Liver (tissue), 9 donors: Measurements from ENCODE around the gene TSPAN32. TPM values are rescaled to one million over a fixed set of nuclear protein-coding genes. Genes with fewer than 3 reads are reported as not detected.

Experiments used
- DNase-seq: peaks from one replicate; pipeline ENCODE4 v3.0.0-alpha.2; 2017; ENCODE audit warnings: low spot score
- H3K27ac ChIP-seq, 2 donors: one replicate each; pipeline ENCODE4 v1.7.0; 2013; ENCODE audit warnings: inconsistent platforms in 2 of 2, low read length in 2 of 2, control low read depth in 1 of 2, low read depth in 1 of 2, mild to moderate bottlenecking in 1 of 2
- H3K27me3 ChIP-seq, 4 donors: one replicate each; pipeline versions ENCODE4 v1.6.1 to v1.7.0; 2013; ENCODE audit warnings: low read length in 3 of 4, inconsistent platforms in 1 of 4, mild to moderate bottlenecking in 1 of 4, moderate library complexity in 1 of 4; ENCODE audit not compliant: control insufficient read depth in 4 of 4, insufficient read depth in 4 of 4
- H3K36me3 ChIP-seq, 4 donors: one replicate each; pipeline versions ENCODE4 v1.6.1 to v1.7.0; 2013; ENCODE audit warnings: low read length in 3 of 4, mild to moderate bottlenecking in 3 of 4, low read depth in 1 of 4, moderate library complexity in 1 of 4; ENCODE audit not compliant: control insufficient read depth in 4 of 4, insufficient read depth in 3 of 4
- H3K4me1 ChIP-seq, 4 donors: one replicate each; pipeline versions ENCODE4 v1.6.1 to v1.7.0; 2013; ENCODE audit warnings: low read length in 3 of 4, mild to moderate bottlenecking in 3 of 4, moderate library complexity in 1 of 4; ENCODE audit not compliant: control insufficient read depth in 4 of 4, insufficient read depth in 4 of 4
- H3K4me3 ChIP-seq, 3 donors: one replicate each; pipeline versions ENCODE4 v1.6.1 to v1.7.0; 2013; ENCODE audit warnings: low read length in 3 of 3, control low read depth in 1 of 3, low read depth in 1 of 3, mild to moderate bottlenecking in 1 of 3
- H3K9ac ChIP-seq, 2 donors: one replicate each; pipeline ENCODE4 v1.7.0; 2013; ENCODE audit warnings: low read length in 2 of 2, mild to moderate bottlenecking in 2 of 2, moderate library complexity in 2 of 2, control low read depth in 1 of 2, low read depth in 1 of 2
- H3K9me3 ChIP-seq, 4 donors: one replicate each; pipeline versions ENCODE4 v1.6.1 to v1.7.0; 2013; ENCODE audit warnings: low read length in 3 of 4; ENCODE audit not compliant: control insufficient read depth in 4 of 4
- EGR1 ChIP-seq, 2 donors: IDR thresholded peaks; 2 replicates each; pipeline ENCODE4 v1.6.1; 2016 to 2018; ENCODE audit warnings: antibody characterized with exemption in 2 of 2, low read depth in 2 of 2
- FOXA1 ChIP-seq: IDR thresholded peaks from 2 replicates; pipeline ENCODE4 v1.6.1; 2016; ENCODE audit warnings: antibody characterized with exemption
- GABPA ChIP-seq, 2 donors: IDR thresholded peaks in 1 of 2; conservative IDR thresholded peaks in 1 of 2; 2 replicates each; pipeline ENCODE4 v1.6.1; 2016; ENCODE audit warnings: antibody characterized with exemption in 2 of 2, mild to moderate bottlenecking in 1 of 2, moderate library complexity in 1 of 2
- HNF4A ChIP-seq, 2 donors: conservative IDR thresholded peaks; 2 replicates each; pipeline ENCODE4 v1.6.1; 2016; ENCODE audit warnings: antibody characterized with exemption in 2 of 2, mild to moderate bottlenecking in 2 of 2
- HNF4G ChIP-seq: IDR thresholded peaks from 2 replicates; pipeline ENCODE4 v1.6.1; 2016; ENCODE audit warnings: antibody characterized with exemption
- JUND ChIP-seq, 2 donors: IDR thresholded peaks; 2 replicates each; pipeline ENCODE4 v1.6.1; 2016; ENCODE audit warnings: antibody characterized with exemption in 2 of 2
- MAX ChIP-seq: IDR thresholded peaks from 2 replicates; pipeline ENCODE4 v1.6.1; 2016; ENCODE audit warnings: antibody characterized with exemption
- NR2F2 ChIP-seq: IDR thresholded peaks from 2 replicates; pipeline ENCODE4 v1.6.1; 2016; ENCODE audit warnings: antibody characterized with exemption
- RAD21 ChIP-seq, 2 donors: IDR thresholded peaks; 2 replicates each; pipeline ENCODE4 v1.6.1; 2016; ENCODE audit warnings: antibody characterized with exemption in 2 of 2, mild to moderate bottlenecking in 2 of 2
- RXRA ChIP-seq, 2 donors: IDR thresholded peaks; 2 replicates each; pipeline ENCODE4 v1.6.1; 2017 to 2018; ENCODE audit warnings: antibody characterized with exemption in 2 of 2, mild to moderate bottlenecking in 1 of 2
- SP1 ChIP-seq: IDR thresholded peaks from 2 replicates; pipeline ENCODE4 v1.6.1; 2018; ENCODE audit warnings: antibody characterized with exemption, mild to moderate bottlenecking
- TAF1 ChIP-seq: conservative IDR thresholded peaks from 2 replicates; pipeline ENCODE4 v1.6.1; 2016; ENCODE audit warnings: antibody characterized with exemption, mild to moderate bottlenecking
- YY1 ChIP-seq: IDR thresholded peaks from 2 replicates; pipeline ENCODE4 v1.6.1; 2016; ENCODE audit warnings: antibody characterized with exemption, mild to moderate bottlenecking
- ZBTB33 ChIP-seq: IDR thresholded peaks from 2 replicates; pipeline ENCODE4 v1.6.1; 2016; ENCODE audit warnings: antibody characterized with exemption
- WGBS: extraction: QIAGEN DNeasy Blood & Tissue Kit; methylation state at CpG from one replicate; pipeline ENCODE4 v1.1.7; 2013; 5-methylcytosine and 5-hydroxymethylcytosine counted together
- polyA plus RNA-seq, 2 donors: library from polyadenylated mRNA; stranded (reverse) in 1 of 2; unstranded in 1 of 2; fragments of 200-250 nt in 1 of 2; fragments of >200 nt in 1 of 2; fragmentation: Nextera tagmentation in 1 of 2; extraction: Ambion mirVana in 1 of 2; gene quantifications; one replicate each; pipeline versions ENCODE4 v1.2.1 to v1.2.3, GENCODE V29; 2013 to 2015
- total RNA-seq, 2 donors: library from RNA; depleted of rRNA; stranded (reverse); fragments of >200 nt; gene quantifications; one replicate each; pipeline ENCODE4 v1.2.3, GENCODE V29; 2014
- TF ChIP-seq, protein P1 (sequence below): fragments of 150-350 bp; IDR thresholded peaks from 2 replicates; pipeline ENCODE4 v1.5.1; 2017; ENCODE audit warnings: improper control_type of control experiment, low read depth, low read length; ENCODE audit not compliant: missing input control
- TF ChIP-seq, protein P2 (sequence below): IDR thresholded peaks from 2 replicates; pipeline ENCODE4 v1.6.1; 2016; ENCODE audit warnings: antibody characterized with exemption
- donor health status: healthy.
- donor health status: healthy.
- donor health status: healthy.
- donor health status: healthy.
- donor health status: healthy.

The TSPAN32 gene
- total and polyA plus RNA-seq, 4 donors, result 0.25 to 71.4 (median 0.45) TPM

DNA sequence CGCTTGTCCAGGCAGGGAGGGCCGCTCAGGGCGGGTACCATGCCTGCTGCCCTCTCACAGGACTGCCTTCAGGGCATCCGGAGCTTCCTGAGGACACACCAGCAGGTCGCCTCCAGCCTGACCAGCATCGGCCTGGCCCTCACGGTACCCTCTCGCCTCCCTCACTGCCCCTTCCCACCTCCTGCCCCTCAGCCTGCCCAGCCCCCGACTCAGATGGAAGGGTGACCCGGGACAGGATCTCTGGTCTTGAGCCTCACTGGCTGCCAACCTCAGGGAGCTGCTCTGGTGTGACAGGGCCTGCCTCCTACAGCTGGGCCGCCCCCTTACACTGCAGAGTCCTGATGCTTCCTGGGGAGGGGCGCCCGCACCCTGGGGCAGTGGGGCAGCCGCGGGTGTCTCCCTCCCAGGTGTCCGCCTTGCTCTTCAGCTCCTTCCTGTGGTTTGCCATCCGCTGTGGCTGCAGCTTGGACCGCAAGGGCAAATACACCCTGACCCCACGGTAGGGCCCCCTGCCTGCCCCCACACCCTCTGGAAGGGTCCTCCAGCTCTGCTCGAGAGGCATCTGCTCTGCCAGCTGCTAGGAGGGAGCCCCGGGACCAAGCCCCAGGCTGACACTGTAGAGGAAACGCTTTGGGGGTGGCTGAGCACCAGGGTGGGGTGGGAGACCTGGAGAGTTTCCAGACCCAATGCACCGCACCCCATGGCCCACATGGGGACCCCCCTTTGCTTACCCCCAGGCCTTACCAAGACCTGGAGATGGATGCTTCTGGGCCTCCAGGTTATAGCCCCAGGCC lies 14.6 kb downstream of the TSPAN32 start (continued):
- TF ChIP-seq, protein P1, sequence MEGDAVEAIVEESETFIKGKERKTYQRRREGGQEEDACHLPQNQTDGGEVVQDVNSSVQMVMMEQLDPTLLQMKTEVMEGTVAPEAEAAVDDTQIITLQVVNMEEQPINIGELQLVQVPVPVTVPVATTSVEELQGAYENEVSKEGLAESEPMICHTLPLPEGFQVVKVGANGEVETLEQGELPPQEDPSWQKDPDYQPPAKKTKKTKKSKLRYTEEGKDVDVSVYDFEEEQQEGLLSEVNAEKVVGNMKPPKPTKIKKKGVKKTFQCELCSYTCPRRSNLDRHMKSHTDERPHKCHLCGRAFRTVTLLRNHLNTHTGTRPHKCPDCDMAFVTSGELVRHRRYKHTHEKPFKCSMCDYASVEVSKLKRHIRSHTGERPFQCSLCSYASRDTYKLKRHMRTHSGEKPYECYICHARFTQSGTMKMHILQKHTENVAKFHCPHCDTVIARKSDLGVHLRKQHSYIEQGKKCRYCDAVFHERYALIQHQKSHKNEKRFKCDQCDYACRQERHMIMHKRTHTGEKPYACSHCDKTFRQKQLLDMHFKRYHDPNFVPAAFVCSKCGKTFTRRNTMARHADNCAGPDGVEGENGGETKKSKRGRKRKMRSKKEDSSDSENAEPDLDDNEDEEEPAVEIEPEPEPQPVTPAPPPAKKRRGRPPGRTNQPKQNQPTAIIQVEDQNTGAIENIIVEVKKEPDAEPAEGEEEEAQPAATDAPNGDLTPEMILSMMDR, result no peak
- TF ChIP-seq YY1 (no peak), RAD21 (IDR thresholded peaks at IDR 0.05) (no peak)

DNA sequence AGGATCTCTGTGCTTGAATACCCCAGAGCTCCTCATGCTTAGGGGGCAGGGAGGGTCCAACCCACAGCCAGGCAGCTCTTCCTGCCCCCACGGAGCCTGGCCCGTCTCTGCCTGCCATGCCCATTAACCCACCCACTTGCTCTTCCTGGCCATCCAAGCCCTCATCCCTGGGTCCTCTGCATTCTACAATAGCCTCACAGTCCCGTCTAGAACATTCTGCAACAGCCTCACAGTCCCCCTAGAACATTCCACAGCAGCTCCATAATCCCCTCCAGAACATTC lies 15.1 kb downstream of the TSPAN32 start:
- Histone ChIP-seq H3K9ac (no peak overlapping the region), H3K4me3 (no peak overlapping the region), H3K9me3 (no peaks in the 10 kb centered on the region), H3K4me1 (peaks cover 14 to 36% (median 26%) of the 10 kb centered on the region in 4 donors), H3K36me3 (no peaks in the 10 kb centered on the region), H3K27ac (no peak overlapping the region), H3K27me3 (no peaks in the 10 kb centered on the region)
- 95% methylated on average over 3 of the region's 3 CpGs for WGBS
- DNase-seq, result no peak
- TF ChIP-seq MAX (no peak), RAD21 (IDR thresholded peaks at IDR 0.05) (no peak), SP1 (no peak), HNF4A (conservative IDR thresholded peaks at IDR 0.05) (no peak), FOXA1 (no peak), GABPA (IDR thresholded peaks at IDR 0.05 in 1 of 2, conservative IDR thresholded peaks at IDR 0.05 in 1 of 2) (no peak), EGR1 (IDR thresholded peaks at IDR 0.05; ENCODE audit: low read depth in 2 of 2) (no peak), RXRA (IDR thresholded peaks at IDR 0.05) (no peak), YY1 (no peak), TAF1 (no peak), HNF4G (no peak)
- TF ChIP-seq, protein P2, sequence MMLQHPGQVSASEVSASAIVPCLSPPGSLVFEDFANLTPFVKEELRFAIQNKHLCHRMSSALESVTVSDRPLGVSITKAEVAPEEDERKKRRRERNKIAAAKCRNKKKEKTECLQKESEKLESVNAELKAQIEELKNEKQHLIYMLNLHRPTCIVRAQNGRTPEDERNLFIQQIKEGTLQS, result no peak
- TF ChIP-seq, protein P1, result no peak

DNA sequence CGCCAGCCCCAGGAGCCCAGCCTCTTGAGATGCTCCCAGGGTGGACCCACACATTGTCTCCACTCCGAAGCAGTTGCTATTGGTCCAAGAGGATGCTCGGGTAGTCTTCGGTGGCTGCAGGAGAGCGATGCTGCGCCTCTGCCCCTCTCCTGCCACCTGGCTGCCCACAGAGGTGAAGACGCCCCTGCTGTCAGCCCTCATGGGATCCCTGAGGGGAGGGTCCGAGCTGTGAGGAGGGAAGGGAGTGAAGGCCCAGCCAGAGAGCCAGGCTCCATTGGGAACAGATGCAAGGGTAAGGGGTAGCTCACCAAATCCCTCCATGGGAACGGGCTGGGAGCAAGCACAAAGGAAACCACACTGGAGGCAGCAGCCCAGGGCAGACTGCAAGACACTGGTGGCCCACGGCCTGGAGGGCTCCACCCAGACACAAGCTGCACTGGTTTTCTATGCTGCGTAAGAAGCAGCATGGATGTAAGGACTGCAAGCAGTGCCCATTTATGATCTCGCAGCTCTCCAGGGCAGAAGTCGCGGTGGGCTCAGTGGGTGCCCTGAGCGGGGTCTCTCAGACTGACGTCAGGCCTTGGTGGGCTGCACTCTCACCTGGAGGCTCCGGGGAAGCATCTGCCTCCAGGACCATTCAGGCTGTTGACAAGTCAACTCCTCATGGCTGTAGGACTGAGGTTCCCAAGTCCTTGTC lies 15.7 kb downstream of the TSPAN32 start:
- Histone ChIP-seq H3K27ac (no peak overlapping the region), H3K36me3 (no peaks in the 10 kb centered on the region), H3K9ac (no peak overlapping the region), H3K4me1 (peaks cover 14 to 37% (median 28%) of the 10 kb centered on the region in 4 donors), H3K27me3 (no peaks in the 10 kb centered on the region), H3K9me3 (no peaks in the 10 kb centered on the region), H3K4me3 (no peak overlapping the region)
- no peak for DNase-seq
- WGBS, result 93% methylated on average over 17 of the region's 17 CpGs
- TF ChIP-seq, protein P1, result no peak
- TF ChIP-seq JUND (IDR thresholded peaks at IDR 0.05), result no peak
- TF ChIP-seq HNF4G, result no peak
- TF ChIP-seq, protein P2, result no peak
- no peak for TF ChIP-seq TAF1
- TF ChIP-seq YY1, result no peak
- no peak for TF ChIP-seq ZBTB33
- TF ChIP-seq NR2F2, result no peak
- TF ChIP-seq RAD21 (IDR thresholded peaks at IDR 0.05), result no peak
- TF ChIP-seq FOXA1, result no peak
- no peak for TF ChIP-seq RXRA (IDR thresholded peaks at IDR 0.05)
- no peak for TF ChIP-seq MAX
